ENCODE data around the gene NUB1.

The NUB1 gene

DNA sequence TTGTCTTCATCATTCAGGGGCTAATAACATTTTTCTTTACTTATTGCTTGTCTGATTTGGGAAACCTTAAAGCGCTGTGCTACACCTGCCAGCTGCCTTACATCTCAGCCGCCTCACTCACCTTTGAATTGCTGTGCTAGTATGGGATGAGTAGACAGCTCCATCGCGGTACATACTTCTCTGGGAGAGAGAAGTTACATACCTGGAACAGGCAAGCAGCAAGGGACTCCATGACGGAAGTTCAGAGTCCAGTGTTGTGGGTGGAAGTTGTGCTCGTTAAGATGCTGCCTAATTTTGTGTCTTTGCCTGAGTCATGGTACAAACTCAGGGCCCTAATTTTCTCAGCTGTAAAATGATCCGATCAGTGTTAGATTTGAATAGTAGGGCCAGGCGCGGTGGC, 1.9 kb downstream of the NUB1 start:
- Histone ChIP-seq H3K9me3 (ENCODE audit: control insufficient read depth in 2 of 2, low read length in 2 of 2) (no peaks in the 10 kb centered on the region), H3K27ac (ENCODE audit: low read length) (no peak overlapping the region), H3K9ac (ENCODE audit: low read length in 2 of 2) (no peak overlapping the region), H3K27me3 (ENCODE audit: control insufficient read depth in 1 of 2, insufficient read depth in 2 of 2, low read length in 2 of 2) (no peaks in the 10 kb centered on the region), H3K36me3 (ENCODE audit: control insufficient read depth in 2 of 2, insufficient read depth in 2 of 2, low read length in 2 of 2) (peaks cover 12 to 18% of the 10 kb centered on the region in 2 donors), H3K4me1 (ENCODE audit: control insufficient read depth, insufficient read depth, low read length) (peaks cover 13% of the 10 kb centered on the region), H3K4me3 (ENCODE audit: low read length in 2 of 2) (no peak overlapping the region)

DNA sequence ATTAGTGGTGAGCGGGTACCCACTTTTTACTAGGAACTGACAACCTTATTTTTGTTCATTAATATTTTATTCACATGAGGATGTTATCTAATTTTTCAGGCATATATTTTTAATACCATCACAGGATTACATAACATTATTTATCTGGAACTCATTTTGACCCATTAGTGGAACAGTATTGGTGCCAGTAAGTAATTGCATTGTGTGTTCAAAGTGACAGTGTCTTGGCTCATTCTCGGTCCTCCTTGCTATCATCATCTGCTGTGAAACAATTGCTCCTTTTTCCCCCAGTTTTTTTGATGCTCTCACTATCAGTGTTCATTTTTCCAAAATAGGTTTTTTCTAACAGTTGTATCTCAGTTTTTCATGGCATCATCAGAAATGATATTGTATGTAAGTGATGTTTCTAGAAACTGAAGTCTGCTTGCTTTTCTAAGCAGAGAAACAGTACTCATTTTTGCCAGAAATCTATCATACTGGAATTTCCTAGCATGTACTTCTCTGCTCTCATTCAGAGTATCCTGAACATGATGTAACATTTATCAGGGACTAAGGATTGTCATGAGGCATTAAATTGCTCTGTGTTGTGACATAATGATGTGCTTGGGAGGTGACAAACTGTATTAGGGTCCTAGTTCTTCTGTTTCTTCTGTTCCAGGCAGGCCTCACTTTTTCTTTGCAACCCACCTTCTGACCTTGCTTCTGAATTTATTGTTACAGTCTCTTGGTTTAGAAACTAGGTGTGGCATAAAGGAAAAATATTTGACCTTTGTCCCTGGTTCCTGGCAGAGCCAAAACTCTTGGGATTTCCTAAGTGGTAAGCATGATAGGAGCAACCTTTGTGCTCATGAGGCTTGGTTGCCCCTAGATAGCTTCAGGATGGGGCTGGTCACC, 4.2 kb downstream of the NUB1 start:
- Histone ChIP-seq H3K36me3 (ENCODE audit: control insufficient read depth in 2 of 2, insufficient read depth in 2 of 2, low read length in 2 of 2) (peaks cover 18 to 22% of the 10 kb centered on the region in 2 donors), H3K9ac (ENCODE audit: low read length in 2 of 2) (no peak overlapping the region), H3K9me3 (ENCODE audit: control insufficient read depth in 2 of 2, low read length in 2 of 2) (no peaks in the 10 kb centered on the region), H3K4me1 (ENCODE audit: control insufficient read depth, insufficient read depth, low read length) (peaks cover 21% of the 10 kb centered on the region), H3K27me3 (ENCODE audit: control insufficient read depth in 1 of 2, insufficient read depth in 2 of 2, low read length in 2 of 2) (no peaks in the 10 kb centered on the region), H3K4me3 (ENCODE audit: low read length in 2 of 2) (no peak overlapping the region), H3K27ac (ENCODE audit: low read length) (no peak overlapping the region)

DNA sequence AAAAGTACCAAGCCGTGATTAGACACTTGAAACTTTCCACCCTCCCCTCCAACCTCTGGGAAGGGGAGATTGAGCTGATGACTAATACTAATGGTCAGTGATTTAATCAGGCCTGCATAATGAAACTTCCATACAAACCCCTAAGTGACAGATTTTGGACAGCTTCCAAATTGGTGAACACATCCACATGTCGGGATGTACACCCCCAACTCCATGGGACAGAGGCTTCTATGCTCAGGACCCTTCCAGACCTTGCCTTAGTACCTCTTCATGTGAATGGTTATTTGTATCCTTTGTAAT, 4.8 kb downstream of the NUB1 start:
- H3K4me3 ChIP-seq (ENCODE audit: low read length in 2 of 2): no peak overlapping the region
- H3K9ac ChIP-seq (ENCODE audit: low read length in 2 of 2): no peak overlapping the region
- H3K4me1 ChIP-seq (ENCODE audit: control insufficient read depth, insufficient read depth, low read length): peaks cover 18% of the 10 kb centered on the region
- H3K27me3 ChIP-seq (ENCODE audit: control insufficient read depth in 1 of 2, insufficient read depth in 2 of 2, low read length in 2 of 2): no peaks in the 10 kb centered on the region
- H3K27ac ChIP-seq (ENCODE audit: low read length): no peak overlapping the region
- H3K36me3 ChIP-seq (ENCODE audit: control insufficient read depth in 2 of 2, insufficient read depth in 2 of 2, low read length in 2 of 2): peaks cover 21 to 26% of the 10 kb centered on the region in 2 donors
- no peaks in the 10 kb centered on the region for H3K9me3 ChIP-seq (ENCODE audit: control insufficient read depth in 2 of 2, low read length in 2 of 2)

DNA sequence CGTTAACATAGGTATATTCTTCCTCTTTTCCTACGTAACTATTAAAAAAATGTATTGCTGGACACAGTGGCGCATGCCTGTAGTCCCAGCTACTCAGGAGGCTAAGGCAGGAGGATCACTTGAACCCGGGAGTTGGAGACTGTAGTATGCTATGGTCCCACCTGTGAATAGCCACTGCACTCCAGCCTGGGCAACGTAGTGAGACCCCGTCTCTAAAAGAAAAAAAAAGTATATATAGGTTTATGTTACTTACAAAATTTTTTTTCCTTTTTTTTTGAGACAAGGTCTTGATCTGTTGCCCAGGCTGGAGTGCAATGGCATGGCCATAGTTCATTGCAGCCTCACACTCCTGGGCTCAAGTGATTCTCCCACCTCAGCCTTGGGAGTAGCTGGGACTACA, 5.6 kb downstream of the NUB1 start:
- peaks cover 29 to 33% of the 10 kb centered on the region in 2 donors for H3K36me3 ChIP-seq (ENCODE audit: control insufficient read depth in 2 of 2, insufficient read depth in 2 of 2, low read length in 2 of 2)
- H3K9ac ChIP-seq (ENCODE audit: low read length in 2 of 2): no peak overlapping the region
- no peak overlapping the region for H3K4me3 ChIP-seq (ENCODE audit: low read length in 2 of 2)
- H3K4me1 ChIP-seq (ENCODE audit: control insufficient read depth, insufficient read depth, low read length): peaks cover 18% of the 10 kb centered on the region
- no peak overlapping the region for H3K27ac ChIP-seq (ENCODE audit: low read length)
- H3K27me3 ChIP-seq (ENCODE audit: control insufficient read depth in 1 of 2, insufficient read depth in 2 of 2, low read length in 2 of 2): no peaks in the 10 kb centered on the region
- no peaks in the 10 kb centered on the region for H3K9me3 ChIP-seq (ENCODE audit: control insufficient read depth in 2 of 2, low read length in 2 of 2)

DNA sequence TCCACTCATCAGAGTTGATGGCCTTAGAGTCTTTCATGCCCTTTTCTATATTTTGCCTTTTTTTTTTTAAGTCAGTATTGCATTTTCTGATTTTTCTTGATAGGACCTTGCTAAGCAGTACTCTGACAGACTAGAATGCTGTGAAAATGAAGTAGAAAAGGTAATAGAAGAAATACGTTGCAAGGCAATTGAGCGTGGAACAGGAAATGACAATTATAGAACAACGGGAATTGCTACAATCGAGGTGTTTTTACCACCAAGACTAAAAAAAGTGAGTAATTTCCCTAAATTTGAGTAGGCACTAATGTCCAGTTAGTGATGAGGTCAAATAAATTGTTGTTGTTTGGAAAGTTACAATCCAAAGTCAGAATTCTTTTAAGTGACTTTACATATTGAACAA, 7.4 kb downstream of the NUB1 start:
- Histone ChIP-seq H3K4me3 (ENCODE audit: low read length in 2 of 2) (no peak overlapping the region), H3K4me1 (ENCODE audit: control insufficient read depth, insufficient read depth, low read length) (peaks cover 8% of the 10 kb centered on the region), H3K36me3 (ENCODE audit: control insufficient read depth in 2 of 2, insufficient read depth in 2 of 2, low read length in 2 of 2) (peaks cover 39 to 43% of the 10 kb centered on the region in 2 donors), H3K27me3 (ENCODE audit: control insufficient read depth in 1 of 2, insufficient read depth in 2 of 2, low read length in 2 of 2) (no peaks in the 10 kb centered on the region), H3K27ac (ENCODE audit: low read length) (no peak overlapping the region), H3K9ac (ENCODE audit: low read length in 2 of 2) (no peak overlapping the region), H3K9me3 (ENCODE audit: control insufficient read depth in 2 of 2, low read length in 2 of 2) (no peaks in the 10 kb centered on the region)

DNA sequence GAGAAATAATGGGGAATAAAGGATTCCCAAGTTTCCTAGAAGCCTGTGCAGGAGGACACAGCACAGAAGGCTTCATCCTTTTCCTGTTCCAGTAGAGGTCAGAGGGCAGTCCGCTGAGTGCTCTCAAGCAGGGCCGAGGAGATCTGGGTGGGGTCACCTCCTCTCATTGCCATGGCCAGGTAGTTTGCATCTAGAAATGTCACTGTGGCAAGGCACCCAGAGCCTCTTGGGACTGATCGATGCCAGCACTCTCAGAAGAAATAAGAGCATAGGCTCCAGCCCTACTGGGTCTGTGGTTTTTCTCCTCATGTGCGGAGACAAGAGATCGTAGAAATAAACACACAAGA, 7.9 kb downstream of the NUB1 start:
- peak overlapping the region; percentile 29 to 57 for H3K4me3 ChIP-seq (ENCODE audit: low read length in 2 of 2)
- H3K27ac ChIP-seq (ENCODE audit: low read length): peak overlapping the region; percentile 37
- peak overlapping the region; percentile 21 to 31 for H3K9ac ChIP-seq (ENCODE audit: low read length in 2 of 2)
- peaks cover 39 to 45% of the 10 kb centered on the region in 2 donors for H3K36me3 ChIP-seq (ENCODE audit: control insufficient read depth in 2 of 2, insufficient read depth in 2 of 2, low read length in 2 of 2)
- H3K4me1 ChIP-seq (ENCODE audit: control insufficient read depth, insufficient read depth, low read length): peaks cover 8% of the 10 kb centered on the region
- no peaks in the 10 kb centered on the region for H3K9me3 ChIP-seq (ENCODE audit: control insufficient read depth in 2 of 2, low read length in 2 of 2)
- H3K27me3 ChIP-seq (ENCODE audit: control insufficient read depth in 1 of 2, insufficient read depth in 2 of 2, low read length in 2 of 2): no peaks in the 10 kb centered on the region

DNA sequence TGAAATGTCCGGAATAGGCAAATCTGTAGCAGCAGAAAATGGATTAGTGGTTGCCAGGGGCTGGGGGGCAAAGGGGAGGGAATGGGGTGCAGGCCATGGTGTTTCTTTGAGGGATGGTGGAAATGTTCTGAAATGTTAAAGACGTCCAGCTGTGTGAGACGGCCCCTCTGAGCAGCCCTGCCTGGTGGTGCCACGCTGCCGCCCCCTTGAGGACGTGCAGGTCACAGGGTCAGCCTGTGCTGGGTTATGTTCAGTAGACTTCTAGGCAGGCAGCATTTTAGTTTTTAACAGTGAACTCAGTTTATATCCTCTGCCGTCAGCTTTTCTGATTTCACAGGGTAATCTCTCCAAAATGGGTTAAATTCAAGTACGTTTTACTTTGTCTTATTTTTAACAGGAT, 9.4 kb downstream of the NUB1 start:
- H3K4me1 ChIP-seq (ENCODE audit: control insufficient read depth, insufficient read depth, low read length): peaks cover 8% of the 10 kb centered on the region
- H3K36me3 ChIP-seq (ENCODE audit: control insufficient read depth in 2 of 2, insufficient read depth in 2 of 2, low read length in 2 of 2): peaks cover 47 to 50% of the 10 kb centered on the region in 2 donors
- no peak overlapping the region for H3K27ac ChIP-seq (ENCODE audit: low read length)
- H3K9ac ChIP-seq (ENCODE audit: low read length in 2 of 2): no peak overlapping the region
- H3K9me3 ChIP-seq (ENCODE audit: control insufficient read depth in 2 of 2, low read length in 2 of 2): no peaks in the 10 kb centered on the region
- no peak overlapping the region for H3K4me3 ChIP-seq (ENCODE audit: low read length in 2 of 2)
- no peaks in the 10 kb centered on the region for H3K27me3 ChIP-seq (ENCODE audit: control insufficient read depth in 1 of 2, insufficient read depth in 2 of 2, low read length in 2 of 2)

DNA sequence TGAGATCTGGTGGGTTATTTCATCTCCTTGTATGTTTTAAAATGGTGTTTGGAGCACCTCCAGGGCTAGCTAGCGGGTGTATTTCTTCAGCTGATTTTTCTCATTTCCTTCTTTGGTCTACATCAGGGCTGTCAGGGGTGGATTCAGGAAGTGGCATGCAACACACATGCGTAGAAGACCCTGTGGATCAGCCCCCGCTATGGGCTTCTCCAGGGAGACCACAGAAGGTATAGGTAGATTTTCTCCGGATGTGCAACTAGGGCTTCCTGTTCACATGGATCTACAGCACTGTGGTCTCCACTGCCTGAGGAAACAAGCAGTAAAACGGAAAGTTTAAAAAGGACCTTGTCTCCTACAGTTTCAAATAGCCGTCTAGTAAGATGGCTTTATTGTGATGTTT, 10.4 kb downstream of the NUB1 start:
- peaks cover 45 to 48% of the 10 kb centered on the region in 2 donors for H3K36me3 ChIP-seq (ENCODE audit: control insufficient read depth in 2 of 2, insufficient read depth in 2 of 2, low read length in 2 of 2)
- no peaks in the 10 kb centered on the region for H3K9me3 ChIP-seq (ENCODE audit: control insufficient read depth in 2 of 2, low read length in 2 of 2)
- H3K4me3 ChIP-seq (ENCODE audit: low read length in 2 of 2): no peak overlapping the region
- no peaks in the 10 kb centered on the region for H3K27me3 ChIP-seq (ENCODE audit: control insufficient read depth in 1 of 2, insufficient read depth in 2 of 2, low read length in 2 of 2)
- H3K4me1 ChIP-seq (ENCODE audit: control insufficient read depth, insufficient read depth, low read length): peaks cover 8% of the 10 kb centered on the region
- no peak overlapping the region for H3K27ac ChIP-seq (ENCODE audit: low read length)
- no peak overlapping the region for H3K9ac ChIP-seq (ENCODE audit: low read length in 2 of 2)

DNA sequence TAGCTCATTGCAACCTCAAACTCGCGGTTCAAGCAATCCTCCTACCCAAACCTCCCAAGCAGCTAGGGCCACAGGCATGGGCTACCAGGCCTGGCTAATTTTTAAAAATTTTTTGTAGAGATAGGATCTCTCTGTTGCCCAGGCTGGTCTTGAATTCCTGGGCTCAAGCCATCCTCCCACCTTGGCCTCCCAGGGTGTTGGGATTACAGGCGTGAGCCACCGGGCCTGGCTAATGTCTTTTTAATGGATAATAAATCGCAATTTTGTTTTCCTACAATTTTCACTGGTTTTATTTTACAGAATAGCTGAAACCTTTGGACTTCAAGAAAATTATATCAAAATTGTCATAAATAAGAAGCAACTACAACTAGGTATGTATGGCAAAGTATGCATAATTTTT, 10.9 kb downstream of the NUB1 start:
- no peaks in the 10 kb centered on the region for H3K9me3 ChIP-seq (ENCODE audit: control insufficient read depth in 2 of 2, low read length in 2 of 2)
- H3K9ac ChIP-seq (ENCODE audit: low read length in 2 of 2): no peak overlapping the region
- no peak overlapping the region for H3K27ac ChIP-seq (ENCODE audit: low read length)
- no peaks in the 10 kb centered on the region for H3K27me3 ChIP-seq (ENCODE audit: control insufficient read depth in 1 of 2, insufficient read depth in 2 of 2, low read length in 2 of 2)
- peaks cover 8% of the 10 kb centered on the region for H3K4me1 ChIP-seq (ENCODE audit: control insufficient read depth, insufficient read depth, low read length)
- H3K4me3 ChIP-seq (ENCODE audit: low read length in 2 of 2): no peak overlapping the region
- peaks cover 45% of the 10 kb centered on the region in 2 donors for H3K36me3 ChIP-seq (ENCODE audit: control insufficient read depth in 2 of 2, insufficient read depth in 2 of 2, low read length in 2 of 2)

DNA sequence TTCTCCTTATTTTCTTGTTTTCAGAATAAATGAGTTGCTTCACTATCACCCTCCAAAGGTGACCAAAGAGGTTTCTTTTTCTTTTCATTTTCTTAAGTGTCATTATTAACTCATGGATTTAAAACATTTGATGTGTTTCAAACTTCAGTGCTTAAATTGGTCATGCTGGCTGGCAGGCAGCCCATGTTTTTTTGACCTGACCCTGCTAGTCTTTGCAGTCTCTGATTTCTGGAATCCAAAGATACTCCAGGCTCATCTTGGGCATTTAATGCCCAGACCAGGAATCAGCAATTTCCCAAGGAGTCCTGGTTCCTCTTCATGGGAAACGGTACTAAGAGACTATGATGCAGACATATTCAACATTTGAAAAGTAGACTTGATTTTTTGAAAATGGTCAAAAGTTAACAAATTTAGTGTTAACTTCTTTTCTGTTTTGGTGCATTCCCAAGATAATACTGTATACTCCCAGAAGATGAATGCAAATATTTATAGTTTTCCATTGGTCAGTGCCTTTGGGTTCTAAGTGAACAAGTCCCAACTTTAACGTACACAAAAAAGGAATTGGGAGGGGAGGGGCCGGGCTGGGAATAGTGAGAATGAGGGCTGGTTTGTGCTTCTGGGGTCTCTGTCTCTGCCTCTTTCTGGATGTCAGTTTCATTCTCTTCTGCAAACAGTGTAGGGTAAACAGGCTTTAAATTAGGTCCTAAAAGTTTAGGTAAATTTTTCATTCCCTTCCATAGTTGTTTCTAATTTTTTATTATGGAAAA, 19.8 kb downstream of the NUB1 start:
- H3K27me3 ChIP-seq (ENCODE audit: control insufficient read depth in 1 of 2, insufficient read depth in 2 of 2, low read length in 2 of 2): no peaks in the 10 kb centered on the region
- H3K36me3 ChIP-seq (ENCODE audit: control insufficient read depth in 2 of 2, insufficient read depth in 2 of 2, low read length in 2 of 2): peaks cover 19 to 28% of the 10 kb centered on the region in 2 donors
- no peak overlapping the region for H3K9ac ChIP-seq (ENCODE audit: low read length in 2 of 2)
- H3K27ac ChIP-seq (ENCODE audit: low read length): no peak overlapping the region
- no peak overlapping the region for H3K4me3 ChIP-seq (ENCODE audit: low read length in 2 of 2)
- H3K9me3 ChIP-seq (ENCODE audit: control insufficient read depth in 2 of 2, low read length in 2 of 2): no peaks in the 10 kb centered on the region
- H3K4me1 ChIP-seq (ENCODE audit: control insufficient read depth, insufficient read depth, low read length): peaks cover 5% of the 10 kb centered on the region

DNA sequence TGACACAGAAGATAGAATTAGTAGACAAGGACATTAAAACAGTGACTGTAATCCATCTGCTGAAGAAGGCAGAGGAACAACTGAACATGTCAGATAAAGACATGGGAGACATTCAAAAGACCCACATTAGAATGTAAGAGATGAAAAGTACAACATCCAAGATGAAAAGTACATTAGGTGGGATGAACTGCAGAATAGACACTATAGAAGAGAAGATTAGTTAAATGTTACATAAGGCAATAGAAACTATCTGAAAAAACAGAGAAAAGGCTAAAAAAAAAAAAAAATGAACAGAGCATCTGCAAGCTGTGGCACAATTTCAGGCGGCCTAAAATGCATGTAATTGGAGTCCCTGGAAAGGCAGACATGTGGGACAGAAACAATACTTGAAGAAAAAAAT, 21.6 kb downstream of the NUB1 start:
- peaks cover 17 to 24% of the 10 kb centered on the region in 2 donors for H3K36me3 ChIP-seq (ENCODE audit: control insufficient read depth in 2 of 2, insufficient read depth in 2 of 2, low read length in 2 of 2)
- no peak overlapping the region for H3K9ac ChIP-seq (ENCODE audit: low read length in 2 of 2)
- no peaks in the 10 kb centered on the region for H3K27me3 ChIP-seq (ENCODE audit: control insufficient read depth in 1 of 2, insufficient read depth in 2 of 2, low read length in 2 of 2)
- H3K4me3 ChIP-seq (ENCODE audit: low read length in 2 of 2): no peak overlapping the region
- no peak overlapping the region for H3K27ac ChIP-seq (ENCODE audit: low read length)
- no peaks in the 10 kb centered on the region for H3K9me3 ChIP-seq (ENCODE audit: control insufficient read depth in 2 of 2, low read length in 2 of 2)
- peaks cover 22% of the 10 kb centered on the region for H3K4me1 ChIP-seq (ENCODE audit: control insufficient read depth, insufficient read depth, low read length)

All from stomach smooth muscle (tissue), 2 donors.